ENCODE measurements around the gene TIGD6.
"Not testable (repeated sequence)": the region's sequence is repeated elsewhere in the genome, so short reads cannot be mapped to it uniquely, and the experiment has no call there.

Gene TIGD6

DNA sequence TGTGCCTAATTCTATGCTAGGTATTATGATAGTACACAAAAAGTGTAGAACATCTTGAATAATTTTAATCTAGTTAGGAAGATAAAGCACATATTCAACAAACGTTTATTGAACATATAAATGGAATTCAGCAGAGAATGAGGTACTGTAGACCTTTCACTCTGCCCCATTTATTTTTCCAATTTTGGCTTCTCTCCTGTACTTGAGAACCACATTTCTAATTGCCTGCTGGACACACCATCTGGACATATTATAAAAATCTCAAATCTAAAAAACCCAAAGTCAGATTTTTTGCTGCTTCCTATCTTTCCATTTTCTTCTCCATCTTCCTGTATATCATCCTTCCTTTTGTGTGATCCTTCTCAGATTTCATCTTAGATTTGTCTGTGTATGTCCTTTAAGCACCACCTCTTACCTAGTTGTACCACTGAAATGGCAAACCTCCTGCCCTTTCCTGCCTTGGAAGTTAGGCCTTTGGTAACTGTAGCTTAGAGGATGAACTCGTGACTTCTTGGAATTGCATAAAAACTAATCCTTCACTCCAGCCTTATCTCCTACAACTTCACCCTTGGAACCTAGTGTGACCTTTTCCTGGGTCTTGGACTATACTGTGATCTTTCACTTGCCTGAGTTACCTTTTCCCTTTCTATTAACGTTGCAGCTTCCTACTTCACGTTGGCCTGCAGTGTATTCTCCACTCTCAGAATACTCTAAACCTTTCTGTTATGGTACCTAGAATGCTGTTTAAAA, 31.1 kb downstream of the TIGD6 start:
- DNase-seq (ENCODE audit: low spot score) = no peak

DNA sequence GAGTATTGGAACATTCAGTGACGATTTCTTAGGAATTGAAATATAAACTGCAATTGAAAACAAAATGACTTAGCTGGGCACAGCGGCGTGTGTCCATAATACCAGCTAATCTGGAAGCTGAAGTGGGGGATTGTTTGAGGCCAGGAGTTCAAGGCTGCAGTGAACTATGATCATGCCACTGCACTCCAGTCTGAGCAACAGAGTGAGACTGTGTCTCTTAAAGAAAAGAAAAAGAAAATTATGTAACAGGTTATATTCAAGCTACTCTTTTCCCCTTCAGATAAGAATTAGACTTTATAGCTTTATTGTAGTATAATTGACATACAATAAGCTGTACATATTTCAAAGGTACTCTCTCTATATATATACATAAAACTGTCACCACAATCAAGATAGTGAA, 33.5 kb downstream of the TIGD6 start:
- no peak for DNase-seq (ENCODE audit: low spot score)

DNA sequence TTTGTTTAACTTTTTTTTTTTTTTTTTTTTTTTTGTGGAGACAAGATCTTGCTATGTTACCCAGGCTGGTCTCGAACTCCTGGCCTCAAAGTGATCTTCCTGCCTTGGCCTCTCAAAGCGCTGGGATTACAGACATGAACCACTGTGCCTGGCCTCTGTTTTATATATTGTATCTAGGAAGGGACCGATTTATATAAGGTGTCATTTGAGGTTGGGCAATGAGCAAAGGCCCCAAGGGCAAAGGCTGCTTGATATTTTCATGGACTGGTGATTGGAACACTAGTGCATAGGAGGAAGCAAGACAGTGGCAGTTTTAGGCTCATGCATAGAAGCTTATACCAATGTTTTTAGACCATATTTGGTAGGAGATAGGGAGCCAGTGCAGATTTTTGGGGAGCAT, 36.7 kb downstream of the TIGD6 start:
- DNase-seq (ENCODE audit: low spot score) = no peak

GRCh38 chr5:149962601-149963300, 37.7 kb downstream of the TIGD6 start:
- DNase-seq (ENCODE audit: low spot score) = no peak

DNA sequence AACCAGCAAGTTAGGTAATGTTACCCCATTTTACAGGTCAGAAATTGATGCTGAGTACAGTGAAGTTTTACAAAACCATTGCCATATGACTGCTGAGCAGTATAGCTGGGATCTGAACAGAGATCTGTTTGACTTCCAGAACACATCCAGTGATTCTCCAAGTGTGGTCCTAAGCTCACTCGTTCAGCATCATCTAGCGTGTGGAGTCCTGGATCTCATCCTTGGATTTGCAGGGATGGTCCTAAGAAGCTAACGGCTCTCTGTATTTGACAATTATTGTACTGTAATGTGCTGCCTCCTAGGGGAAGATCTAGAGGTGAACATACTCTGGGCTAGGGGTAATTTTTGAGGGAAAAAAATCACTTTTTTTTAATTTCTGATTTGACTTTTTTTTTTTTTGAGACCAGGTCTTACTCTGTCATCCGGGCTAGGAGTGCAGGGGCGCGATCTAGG, 38.5 kb downstream of the TIGD6 start:
- DNase-seq (ENCODE audit: low spot score) = peak; percentile 57

DNA sequence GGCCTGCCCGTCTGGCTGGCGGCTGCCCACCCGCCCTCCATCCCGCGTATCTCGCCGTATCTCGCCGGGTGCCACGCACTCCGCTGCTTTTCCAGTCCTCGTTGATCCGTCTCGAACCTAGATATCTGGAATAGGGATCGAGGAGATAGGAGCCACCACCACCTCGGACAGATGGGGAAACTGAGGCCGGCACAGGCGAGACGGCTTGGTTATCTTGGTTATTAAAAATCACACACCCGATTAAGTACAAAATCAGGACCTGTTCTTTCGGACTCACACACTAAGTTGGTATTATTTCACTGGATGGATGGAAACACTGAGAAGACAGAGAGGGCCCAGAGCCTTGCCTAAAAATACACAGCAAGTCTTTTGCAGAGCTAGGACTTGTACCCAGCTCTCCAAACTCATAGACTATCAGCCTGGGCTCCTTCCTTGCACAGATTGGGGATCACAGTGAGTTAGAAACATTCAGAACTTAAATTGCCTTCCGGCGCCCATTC, 39.2 kb downstream of the TIGD6 start:
- DNase-seq (ENCODE audit: low spot score) = no peak

GRCh38 chr5:149960272-149961185, 39.9 kb downstream of the TIGD6 start, which contains the start of gene SLC26A2:
Gene SLC26A2, plus strand, starts transcription at chr5:149960758. Its CDS starts 16,895 bp downstream, at chr5:149977653.
- peak; percentile 99 for DNase-seq (ENCODE audit: low spot score)

- peak; percentile 83 for DNase-seq (ENCODE audit: low spot score)
These were observed 40.8 kb downstream of the TIGD6 start for GRCh38 chr5:149959406-149960236.

- DNase-seq (ENCODE audit: low spot score) = peak; percentile 99
These were observed 42.6 kb downstream of the TIGD6 start for GRCh38 chr5:149957855-149958254.

DNA sequence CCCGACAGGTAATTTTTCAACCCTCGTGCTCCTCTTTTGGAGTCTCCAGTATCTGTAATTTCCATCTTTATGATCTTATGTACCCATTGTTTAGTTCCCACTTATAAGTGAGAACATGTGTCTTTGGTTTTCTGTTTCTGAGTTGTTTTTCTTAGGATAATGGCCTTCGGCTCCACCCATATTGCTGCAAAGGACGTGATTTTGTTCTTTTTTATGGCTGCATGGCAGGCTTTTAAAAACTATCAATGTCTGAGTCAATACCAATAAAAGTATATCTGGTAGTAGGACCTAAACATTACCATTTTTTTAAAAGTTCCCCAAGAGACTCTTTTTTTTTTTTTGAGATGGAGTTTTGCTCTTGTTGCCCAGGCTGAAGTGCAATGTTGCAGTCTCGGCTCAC, 43.8 kb downstream of the TIGD6 start:
- no peak for DNase-seq (ENCODE audit: low spot score)

DNA sequence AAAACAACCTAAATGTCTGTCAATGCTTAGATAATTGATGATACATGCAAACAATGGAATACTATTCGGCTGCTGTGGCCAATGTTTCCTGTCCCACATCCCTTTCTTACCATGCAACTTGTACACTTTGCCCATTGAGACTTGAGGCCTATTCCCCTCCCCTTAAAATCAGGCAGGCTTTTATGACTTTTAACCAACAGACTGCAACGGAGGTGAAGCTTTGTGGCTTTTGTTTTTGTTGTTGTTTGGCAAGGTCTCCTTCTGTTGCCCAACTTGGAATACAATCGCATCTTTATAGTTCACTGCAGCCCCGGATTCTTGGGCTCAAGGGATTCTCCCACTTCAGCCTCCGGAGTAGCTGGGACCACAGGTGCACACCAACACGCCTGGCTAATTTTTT, 45.7 kb downstream of the TIGD6 start:
- no peak for DNase-seq (ENCODE audit: low spot score)

DNA sequence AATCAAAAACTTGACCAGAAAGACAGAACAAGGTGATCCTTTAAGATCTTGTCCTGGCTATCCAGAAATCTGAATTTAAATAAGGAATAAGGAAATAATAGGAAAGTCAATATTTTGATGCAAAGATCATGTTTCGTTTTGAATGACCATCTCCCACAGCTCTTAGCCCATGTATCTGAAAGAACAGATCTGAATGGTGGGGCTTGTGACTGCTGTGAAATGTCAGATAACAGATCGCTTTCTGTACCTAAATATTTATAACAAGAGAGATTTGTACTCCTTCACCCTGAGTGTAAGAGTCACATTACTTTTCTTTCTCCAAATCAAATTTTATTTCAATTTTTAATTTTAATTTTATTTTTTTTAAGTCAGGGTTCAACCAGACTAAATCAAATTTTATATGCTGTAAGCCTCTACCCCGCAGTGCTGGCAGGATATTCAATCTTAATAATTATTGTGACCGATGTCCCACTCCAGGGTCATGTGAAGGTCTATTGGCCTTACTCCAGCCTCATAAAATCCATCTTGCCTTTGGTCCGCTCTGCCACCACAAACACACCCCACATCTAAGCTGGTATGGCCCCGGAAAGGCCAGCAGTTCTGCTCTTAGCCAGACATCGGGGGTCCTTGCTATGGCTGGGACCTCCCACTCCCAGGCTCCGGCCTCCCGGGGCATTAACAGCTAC, 46.9 kb downstream of the TIGD6 start:
- DNase-seq (ENCODE audit: low spot score) = no peak

DNA sequence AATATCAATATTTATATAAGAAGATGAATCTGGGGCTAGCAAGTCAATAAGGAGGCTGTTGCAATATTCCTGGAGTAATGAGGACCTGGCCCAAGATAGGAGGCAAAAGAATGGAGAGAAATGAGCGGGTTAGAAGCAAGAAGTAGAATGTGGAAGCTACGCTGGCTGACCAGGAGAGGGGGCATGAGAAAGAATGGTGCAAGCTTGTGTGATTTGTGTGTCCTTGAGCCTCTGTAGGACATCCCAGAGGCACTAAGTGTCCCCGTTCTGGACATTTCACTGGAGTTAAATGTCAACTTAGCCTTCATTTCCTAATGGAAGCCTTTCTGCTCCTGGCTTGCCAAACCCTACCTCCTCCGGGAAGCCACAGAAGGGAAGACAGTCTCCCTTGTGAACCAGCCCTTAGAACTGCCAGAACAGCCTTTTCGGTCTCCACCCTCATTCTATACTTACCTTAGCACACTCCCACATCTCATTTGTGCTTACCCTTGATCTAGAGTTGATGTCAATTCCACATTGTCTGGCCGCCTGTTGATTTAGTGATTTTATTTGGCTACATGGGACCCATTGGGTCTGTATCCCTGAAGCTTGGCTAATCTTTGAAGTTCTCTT, 49.2 kb downstream of the TIGD6 start:
- DNase-seq (ENCODE audit: low spot score) = no peak

DNA sequence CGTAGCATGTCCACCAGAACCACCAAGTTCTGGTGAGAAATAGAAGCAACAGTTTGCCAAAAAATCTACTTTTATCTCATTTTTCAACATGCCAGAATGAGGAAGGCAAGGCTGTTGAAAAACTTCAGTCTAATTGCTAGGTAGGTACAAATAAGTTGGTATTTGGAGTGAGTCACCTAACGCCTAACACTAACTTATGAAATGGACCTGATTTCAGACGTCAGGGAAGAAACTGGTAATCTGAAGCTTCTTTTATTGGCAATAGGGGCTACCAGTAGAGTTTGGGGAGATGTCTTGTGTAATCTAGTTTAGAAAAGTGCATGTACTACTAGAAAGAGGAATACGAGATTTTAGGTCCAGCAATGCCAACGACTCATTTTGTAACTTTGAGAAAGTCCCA, 51.5 kb downstream of the TIGD6 start:
- no peak for DNase-seq (ENCODE audit: low spot score)

- no peak for DNase-seq (ENCODE audit: low spot score)
These were observed 54.3 kb downstream of the TIGD6 start for GRCh38 chr5:149946118-149946517.

DNA sequence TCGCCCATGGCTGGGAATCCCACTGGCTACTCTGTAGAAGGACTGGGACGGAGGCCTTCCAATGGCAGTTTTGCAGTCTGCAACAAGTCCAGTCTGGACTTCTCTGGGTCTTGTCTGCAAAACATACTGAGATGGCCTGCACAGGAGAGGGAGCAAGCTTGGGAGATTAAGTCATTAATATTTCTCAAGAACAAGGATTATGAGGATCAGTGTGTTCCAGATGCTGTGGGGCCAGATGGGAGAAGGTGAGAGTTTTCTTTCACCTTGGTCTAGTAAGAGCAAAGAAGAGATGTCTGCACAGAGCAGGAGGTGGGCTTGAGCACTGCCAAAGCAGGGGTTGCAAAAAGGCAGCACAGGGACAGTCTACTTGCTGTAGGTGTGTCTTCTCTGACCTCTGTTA, 55.8 kb downstream of the TIGD6 start, which contains the start of gene PDE6A:
PDE6A (minus strand) TSS at position 128 of the 400 bp plus-strand sequence; CDS start at position 8, 120 bp downstream.
- no peak for DNase-seq (ENCODE audit: low spot score)

DNA sequence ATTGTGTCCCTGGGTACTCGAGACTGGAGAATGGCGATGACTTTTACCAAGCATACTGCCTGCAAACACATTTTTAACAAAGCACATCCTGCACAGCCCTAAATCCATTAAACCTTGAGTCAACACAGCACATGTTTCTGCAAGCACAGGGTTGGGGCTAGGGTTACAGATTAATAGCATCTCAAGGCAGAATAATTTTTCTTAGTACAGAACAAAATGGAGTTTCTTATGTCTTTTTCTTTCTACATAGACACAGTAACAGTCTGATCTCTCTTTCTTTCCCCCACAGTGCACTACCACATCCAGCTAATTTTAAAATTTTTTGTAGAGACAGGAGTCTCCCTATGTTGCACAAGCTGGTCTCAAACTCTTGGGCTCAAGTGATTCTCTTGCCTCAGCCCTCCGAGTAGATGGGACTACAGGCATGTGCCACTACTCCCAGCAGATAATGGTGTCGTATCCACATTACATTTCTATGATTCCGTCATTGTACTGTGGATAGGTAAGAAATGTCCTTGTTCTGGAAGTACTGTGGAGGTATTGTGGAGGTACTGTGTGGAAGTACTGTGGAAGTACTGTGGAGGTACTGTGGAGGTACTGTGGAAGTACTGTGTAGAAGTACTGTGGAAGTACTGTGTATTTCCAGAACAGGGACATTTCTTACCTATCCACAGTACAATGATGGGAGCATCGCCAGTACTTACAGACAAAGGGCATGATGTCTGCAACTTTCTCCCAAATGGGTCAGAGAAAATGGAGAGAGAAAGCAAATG, 57.1 kb downstream of the TIGD6 start:
- not testable (repeated sequence) for DNase-seq (ENCODE audit: low spot score)

All from kidney tubule cell (primary cell).